ENCODE measurements around the gene S100G.

The S100G gene

GRCh38 chrX:16702700-16703599 is 53.0 kb downstream of the S100G start:
- TF ChIP-seq CTCF (conservative IDR thresholded peaks at IDR 0.05; ENCODE audit: low read depth, low read length) = no peak
- DNase-seq (ENCODE audit: low read depth) = no peak
- H3K4me3 ChIP-seq (ENCODE audit: low read length) = no peak overlapping the region
